Measurements from ENCODE around the gene CREB3L1. TPM values are rescaled to one million over a fixed set of nuclear protein-coding genes. Genes with fewer than 3 reads are reported as not detected.

The CREB3L1 gene
- total and polyA plus RNA-seq, 2 of the 13 experiments (the other 11 are each of a cell fraction or from before 2014, with no cell fraction given), result not detected

DNA sequence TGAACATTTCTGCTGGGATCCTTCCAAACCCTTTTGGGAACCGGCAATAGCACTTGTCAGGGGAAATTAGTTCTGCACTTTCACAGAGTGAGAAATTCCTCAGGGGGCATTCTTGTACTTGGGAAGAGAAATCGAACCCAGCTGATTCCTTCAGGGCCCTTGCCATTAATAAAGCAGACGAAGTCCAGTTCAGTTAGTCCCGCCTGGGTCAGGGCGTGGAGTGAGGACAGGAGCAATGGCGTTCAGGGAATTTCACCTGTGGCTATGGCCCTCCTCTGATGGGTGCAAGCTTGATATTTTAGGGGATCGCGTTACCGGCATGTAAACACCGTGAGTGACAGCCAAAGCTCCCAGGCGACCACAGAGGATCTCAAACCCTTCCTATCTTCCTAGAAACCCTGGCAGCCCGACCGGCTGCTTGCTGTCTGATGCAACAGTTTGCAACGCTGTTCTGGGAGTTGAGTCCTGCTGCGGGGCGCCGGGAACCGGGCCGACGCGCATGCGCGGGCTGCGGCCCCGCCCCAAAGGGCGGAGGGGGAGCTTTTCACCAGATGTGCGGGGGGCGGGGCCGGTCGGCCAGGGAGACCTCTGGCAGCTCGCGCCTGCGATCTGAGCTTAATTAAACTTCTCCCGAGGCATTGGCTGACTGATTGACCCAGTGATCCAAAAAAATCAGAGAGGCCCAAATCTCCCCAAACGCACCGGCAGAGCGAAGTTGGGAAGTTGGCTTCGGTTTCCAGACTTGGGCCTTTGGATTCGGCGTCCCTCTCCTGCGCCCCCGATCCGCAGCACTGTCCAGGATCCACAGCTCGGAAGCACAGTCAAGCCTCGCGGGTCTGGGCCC is 34.3 kb upstream of the CREB3L1 start (continued):
- TF ChIP-seq, protein P1, sequence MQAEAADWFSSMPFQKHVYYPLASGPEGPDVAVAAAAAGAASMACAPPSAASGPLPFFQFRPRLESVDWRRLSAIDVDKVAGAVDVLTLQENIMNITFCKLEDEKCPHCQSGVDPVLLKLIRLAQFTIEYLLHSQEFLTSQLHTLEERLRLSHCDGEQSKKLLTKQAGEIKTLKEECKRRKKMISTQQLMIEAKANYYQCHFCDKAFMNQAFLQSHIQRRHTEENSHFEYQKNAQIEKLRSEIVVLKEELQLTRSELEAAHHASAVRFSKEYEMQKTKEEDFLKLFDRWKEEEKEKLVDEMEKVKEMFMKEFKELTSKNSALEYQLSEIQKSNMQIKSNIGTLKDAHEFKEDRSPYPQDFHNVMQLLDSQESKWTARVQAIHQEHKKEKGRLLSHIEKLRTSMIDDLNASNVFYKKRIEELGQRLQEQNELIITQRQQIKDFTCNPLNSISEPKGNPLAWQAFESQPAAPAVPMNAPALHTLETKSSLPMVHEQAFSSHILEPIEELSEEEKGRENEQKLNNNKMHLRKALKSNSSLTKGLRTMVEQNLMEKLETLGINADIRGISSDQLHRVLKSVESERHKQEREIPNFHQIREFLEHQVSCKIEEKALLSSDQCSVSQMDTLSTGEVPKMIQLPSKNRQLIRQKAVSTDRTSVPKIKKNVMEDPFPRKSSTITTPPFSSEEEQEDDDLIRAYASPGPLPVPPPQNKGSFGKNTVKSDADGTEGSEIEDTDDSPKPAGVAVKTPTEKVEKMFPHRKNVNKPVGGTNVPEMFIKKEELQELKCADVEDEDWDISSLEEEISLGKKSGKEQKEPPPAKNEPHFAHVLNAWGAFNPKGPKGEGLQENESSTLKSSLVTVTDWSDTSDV (CRISPR knock-in tag; IDR thresholded peaks at IDR 0.05), result peak; percentile 71; the same call in 1 of the 2 replicates
- TF ChIP-seq FOXK2 (IDR thresholded peaks at IDR 0.05), result no peak
- TF ChIP-seq MIER2 (CRISPR knock-in tag; IDR thresholded peaks at IDR 0.05), result no peak
- TF ChIP-seq ZNF740 (CRISPR knock-in tag; IDR thresholded peaks at IDR 0.05), result no peak
- TF ChIP-seq ZNF761 (CRISPR knock-in tag; conservative IDR thresholded peaks at IDR 0.05), result peak; percentile 88; the same call in 1 of the 2 replicates
- no peak; the same call in 1 of the 2 replicates for TF ChIP-seq TGIF2 (CRISPR knock-in tag; IDR thresholded peaks at IDR 0.05)
- TF ChIP-seq ZFP36L1 (CRISPR knock-in tag; IDR thresholded peaks at IDR 0.05), result no peak
- no peak for TF ChIP-seq SIN3A (IDR thresholded peaks at IDR 0.05; ENCODE audit: borderline replicate concordance, low read depth, low read length)
- TF ChIP-seq, protein P2, sequence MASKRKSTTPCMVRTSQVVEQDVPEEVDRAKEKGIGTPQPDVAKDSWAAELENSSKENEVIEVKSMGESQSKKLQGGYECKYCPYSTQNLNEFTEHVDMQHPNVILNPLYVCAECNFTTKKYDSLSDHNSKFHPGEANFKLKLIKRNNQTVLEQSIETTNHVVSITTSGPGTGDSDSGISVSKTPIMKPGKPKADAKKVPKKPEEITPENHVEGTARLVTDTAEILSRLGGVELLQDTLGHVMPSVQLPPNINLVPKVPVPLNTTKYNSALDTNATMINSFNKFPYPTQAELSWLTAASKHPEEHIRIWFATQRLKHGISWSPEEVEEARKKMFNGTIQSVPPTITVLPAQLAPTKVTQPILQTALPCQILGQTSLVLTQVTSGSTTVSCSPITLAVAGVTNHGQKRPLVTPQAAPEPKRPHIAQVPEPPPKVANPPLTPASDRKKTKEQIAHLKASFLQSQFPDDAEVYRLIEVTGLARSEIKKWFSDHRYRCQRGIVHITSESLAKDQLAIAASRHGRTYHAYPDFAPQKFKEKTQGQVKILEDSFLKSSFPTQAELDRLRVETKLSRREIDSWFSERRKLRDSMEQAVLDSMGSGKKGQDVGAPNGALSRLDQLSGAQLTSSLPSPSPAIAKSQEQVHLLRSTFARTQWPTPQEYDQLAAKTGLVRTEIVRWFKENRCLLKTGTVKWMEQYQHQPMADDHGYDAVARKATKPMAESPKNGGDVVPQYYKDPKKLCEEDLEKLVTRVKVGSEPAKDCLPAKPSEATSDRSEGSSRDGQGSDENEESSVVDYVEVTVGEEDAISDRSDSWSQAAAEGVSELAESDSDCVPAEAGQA (IDR thresholded peaks at IDR 0.05; ENCODE audit: low read depth), result no peak
- TF ChIP-seq, protein P2 (CRISPR knock-in tag; IDR thresholded peaks at IDR 0.05; ENCODE audit: borderline replicate concordance), result no peak
- TF ChIP-seq ZNF713 (CRISPR knock-in tag; IDR thresholded peaks at IDR 0.05), result no peak
- no peak for TF ChIP-seq FOXP1 (IDR thresholded peaks at IDR 0.05)
- no peak for TF ChIP-seq FOXP1 (CRISPR knock-in tag; IDR thresholded peaks at IDR 0.05)
- TF ChIP-seq GATAD2A (CRISPR knock-in tag; IDR thresholded peaks at IDR 0.05), result 0 out of 2 replicates have a peak, but pooled peaks have one; percentile 42
- no peak for TF ChIP-seq ZNF530 (CRISPR knock-in tag; IDR thresholded peaks at IDR 0.05; ENCODE audit: low read depth)
- TF ChIP-seq, protein P3, sequence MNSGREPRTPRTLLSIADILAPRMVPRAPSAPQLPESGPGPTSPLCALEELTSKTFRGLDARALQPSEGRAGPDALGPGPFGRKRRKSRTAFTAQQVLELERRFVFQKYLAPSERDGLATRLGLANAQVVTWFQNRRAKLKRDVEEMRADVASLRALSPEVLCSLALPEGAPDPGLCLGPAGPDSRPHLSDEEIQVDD (CRISPR knock-in tag; IDR thresholded peaks at IDR 0.05; ENCODE audit: borderline replicate concordance), result no peak
- TF ChIP-seq ZFP62 (CRISPR knock-in tag; IDR thresholded peaks at IDR 0.05), result no peak
- TF ChIP-seq ZNF337 (CRISPR knock-in tag; IDR thresholded peaks at IDR 0.05; ENCODE audit: borderline replicate concordance, low read depth), result no peak
- peak; percentile 49; the same call in 1 of the 2 replicates for TF ChIP-seq FOSL2 (CRISPR knock-in tag; IDR thresholded peaks at IDR 0.05)
- no peak for TF ChIP-seq LCORL (IDR thresholded peaks at IDR 0.05)
- TF ChIP-seq LCORL (CRISPR knock-in tag; IDR thresholded peaks at IDR 0.05), result peak; percentile 62; the same call in 1 of the 2 replicates
- TF ChIP-seq MAZ (IDR thresholded peaks at IDR 0.05; ENCODE audit: borderline replicate concordance, low read depth, low read length), result peak; percentile 87
- peak; percentile 84 for TF ChIP-seq MAZ (CRISPR knock-in tag; IDR thresholded peaks at IDR 0.05; ENCODE audit: low read depth)
